ENCODE measurements around the gene SNX20.

GRCh38 chr16:50653633-50654519, 27.2 kb downstream of the SNX20 start:
- TF ChIP-seq, protein P1, sequence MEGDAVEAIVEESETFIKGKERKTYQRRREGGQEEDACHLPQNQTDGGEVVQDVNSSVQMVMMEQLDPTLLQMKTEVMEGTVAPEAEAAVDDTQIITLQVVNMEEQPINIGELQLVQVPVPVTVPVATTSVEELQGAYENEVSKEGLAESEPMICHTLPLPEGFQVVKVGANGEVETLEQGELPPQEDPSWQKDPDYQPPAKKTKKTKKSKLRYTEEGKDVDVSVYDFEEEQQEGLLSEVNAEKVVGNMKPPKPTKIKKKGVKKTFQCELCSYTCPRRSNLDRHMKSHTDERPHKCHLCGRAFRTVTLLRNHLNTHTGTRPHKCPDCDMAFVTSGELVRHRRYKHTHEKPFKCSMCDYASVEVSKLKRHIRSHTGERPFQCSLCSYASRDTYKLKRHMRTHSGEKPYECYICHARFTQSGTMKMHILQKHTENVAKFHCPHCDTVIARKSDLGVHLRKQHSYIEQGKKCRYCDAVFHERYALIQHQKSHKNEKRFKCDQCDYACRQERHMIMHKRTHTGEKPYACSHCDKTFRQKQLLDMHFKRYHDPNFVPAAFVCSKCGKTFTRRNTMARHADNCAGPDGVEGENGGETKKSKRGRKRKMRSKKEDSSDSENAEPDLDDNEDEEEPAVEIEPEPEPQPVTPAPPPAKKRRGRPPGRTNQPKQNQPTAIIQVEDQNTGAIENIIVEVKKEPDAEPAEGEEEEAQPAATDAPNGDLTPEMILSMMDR (IDR thresholded peaks at IDR 0.05) = no peak
- TF ChIP-seq POLR2A (IDR thresholded peaks at IDR 0.05) (no peak), POLR2AphosphoS5 (IDR thresholded peaks at IDR 0.05; ENCODE audit: insufficient read depth in 1 of 2, low read depth in 1 of 2) (no peak)
